K562 (cell line): ENCODE data around the gene SMYD2. TPM values are rescaled to one million over a fixed set of nuclear protein-coding genes. Genes with fewer than 3 reads are reported as not detected.

Experiments used
- ATAC-seq: fragments of 200-7000 bp; cut with Tn5 transposase; 3 replicates; pipeline ENCODE4 v1.9.1; 2020; ENCODE audit warnings: moderate library complexity
- BruUV-seq: library from RNA; stranded (reverse); fragments of 400-500 nt; replicated peaks from 2 replicates; lab custom pipeline; 2021; lab: Mats Ljungman, UMichigan
- CTCF ChIA-PET: fragments of 300-600 bp; formaldehyde crosslinking; extraction: SDS; loops from one replicate; lab custom pipeline; 2021; ENCODE audit warnings: low intra/inter-chr PET ratio; lab: Yijun Ruan, JAX
- POLR2A ChIA-PET: fragments of 300-600, 350-650 bp; sonication (Branson Sonifier 250); formaldehyde crosslinking; extraction: SDS; loops from one replicate; lab custom pipeline; 2021; ENCODE audit warnings: antibody characterized with exemption, inconsistent platforms; lab: Yijun Ruan, JAX
- DNase-seq, 4 experiments: peaks; one replicate each; pipeline versions ENCODE4 v3.0.0 to v3.0.0-alpha.2; 2011 to 2018; ENCODE audit warnings: low spot score in 3 of 4, mixed read lengths in 3 of 4; ENCODE audit errors: extremely low read depth in 1 of 4
- FAIRE-seq: peaks from 2 replicates; lab custom pipeline; 2011; peaks lifted over from hg19 to GRCh38; lab: Jason Lieb, UNC
- H2AFZ ChIP-seq: 2 replicates; pipeline ENCODE4 v1.6.0; 2011; ENCODE audit warnings: low read depth, low read length, control low read depth, inconsistent platforms
- H3K27ac ChIP-seq: fragments of 200-600 bp; 3 replicates; pipeline ENCODE4 v1.8.0; 2011; ENCODE audit warnings: low read depth, mild to moderate bottlenecking, control low read depth, inconsistent platforms, low read length, moderate library complexity, mixed read lengths; ENCODE audit errors: extremely low read depth
- H3K27me3 ChIP-seq, 2 experiments: fragments of 300-600 bp in 1 of 2; 2 replicates in 1 of 2; 3 replicates in 1 of 2; pipeline versions ENCODE4 v1.6.0 to v1.8.0; 2011; ENCODE audit warnings: inconsistent platforms in 2 of 2, low read length in 2 of 2, mild to moderate bottlenecking in 1 of 2, mixed read lengths in 1 of 2, moderate library complexity in 1 of 2; ENCODE audit not compliant: control insufficient read depth in 2 of 2, insufficient read depth in 2 of 2
- H3K36me3 ChIP-seq: fragments of 300-600 bp; 3 replicates; pipeline ENCODE4 v1.8.0; 2011; ENCODE audit warnings: mild to moderate bottlenecking, low read length, inconsistent platforms; ENCODE audit not compliant: control insufficient read depth, insufficient read depth
- H3K4me1 ChIP-seq, 2 experiments: fragments of 200-600 bp in 1 of 2; replicated peaks in 1 of 2; 2 replicates in 1 of 2; 3 replicates in 1 of 2; pipeline versions ENCODE4 v1.5.1 to v1.8.0; 2011; ENCODE audit warnings: inconsistent platforms in 2 of 2, low read length in 2 of 2, mild to moderate bottlenecking in 1 of 2, mixed read lengths in 1 of 2, moderate library complexity in 1 of 2; ENCODE audit not compliant: control insufficient read depth in 2 of 2, insufficient read depth in 2 of 2
- H3K4me2 ChIP-seq: 2 replicates; pipeline ENCODE4 v1.6.1; 2011; ENCODE audit warnings: low read length, control low read depth, inconsistent platforms, mixed read lengths; ENCODE audit not compliant: insufficient read depth
- H3K4me3 ChIP-seq: fragments of 200-600 bp; sonication (generic), shearing (Covaris generic); 2 replicates; pipeline ENCODE4 v1.5.1; 2016; ENCODE audit warnings: control low read depth, inconsistent platforms
- H3K79me2 ChIP-seq: fragments of 200-600 bp; 3 replicates; pipeline ENCODE4 v1.8.0; 2011; ENCODE audit warnings: low read length, inconsistent platforms; ENCODE audit not compliant: control insufficient read depth, insufficient read depth
- H3K9ac ChIP-seq, 2 experiments: 2 replicates each; pipeline versions ENCODE4 v1.6.0 to v1.6.1; 2011; ENCODE audit warnings: low read depth in 2 of 2, low read length in 2 of 2, control low read depth in 1 of 2, inconsistent platforms in 1 of 2, mild to moderate bottlenecking in 1 of 2, mixed read lengths in 1 of 2; ENCODE audit not compliant: insufficient read depth in 1 of 2
- H3K9me1 ChIP-seq: one replicate; pipeline ENCODE4 v1.6.0; 2011; ENCODE audit warnings: inconsistent platforms, mild to moderate bottlenecking, low read length, moderate library complexity; ENCODE audit not compliant: control insufficient read depth, insufficient read depth
- H3K9me3 ChIP-seq: replicated peaks from 2 replicates; pipeline ENCODE4 v1.5.1; 2011; ENCODE audit warnings: low read depth, low read length, inconsistent platforms; ENCODE audit not compliant: control insufficient read depth, insufficient read depth
- H4K20me1 ChIP-seq: replicated peaks from 2 replicates; pipeline ENCODE4 v1.6.1; 2011; ENCODE audit warnings: low read length, inconsistent platforms, mixed read lengths; ENCODE audit not compliant: control insufficient read depth, insufficient read depth
- CBX5 ChIP-seq: IDR thresholded peaks from 2 replicates; pipeline ENCODE4 v1.6.1; 2014; ENCODE audit warnings: low read depth, borderline replicate concordance
- DACH1 ChIP-seq: fragments of 450-650 bp; IDR thresholded peaks from 2 replicates; pipeline ENCODE4 v1.6.1; 2018; ENCODE audit not compliant: partially characterized antibody
- ETS1 ChIP-seq: conservative IDR thresholded peaks from 2 replicates; pipeline ENCODE4 v1.6.1; 2011; ENCODE audit warnings: low read depth, mild to moderate bottlenecking, low read length; ENCODE audit not compliant: control insufficient read depth
- FOS ChIP-seq: IDR thresholded peaks from 3 replicates; pipeline ENCODE4 v1.6.1; 2011; ENCODE audit not compliant: insufficient read length; ENCODE audit errors: extremely low read depth
- FOXK1 ChIP-seq: sonication (generic); formaldehyde crosslinking; IDR thresholded peaks from 2 replicates; pipeline ENCODE4 v1.8.0; 2022; ENCODE audit warnings: missing genetic modification reagents, mild to moderate bottlenecking, borderline replicate concordance
- HNRNPLL ChIP-seq: fragments of 200-400 bp; formaldehyde crosslinking; IDR thresholded peaks from 2 replicates; pipeline ENCODE4 v1.6.1; 2017; ENCODE audit warnings: low read length, low read depth, mild to moderate bottlenecking; ENCODE audit not compliant: poor library complexity, severe bottlenecking
- HNRNPUL1 ChIP-seq: fragments of 200-400 bp; formaldehyde crosslinking; IDR thresholded peaks from 2 replicates; pipeline ENCODE4 v1.6.1; 2017; ENCODE audit warnings: low read length
- NR2C2 ChIP-seq, 2 experiments: fragments of 200-800 bp in 1 of 2; sonication (Bioruptor generic) in 1 of 2; sonication (generic) in 1 of 2; formaldehyde crosslinking in 1 of 2; IDR thresholded peaks; 2 replicates each; pipeline versions ENCODE4 v1.6.1 to v1.8.0; 2016 to 2022; ENCODE audit warnings: mild to moderate bottlenecking in 1 of 2, missing compliant biosample characterization in 1 of 2, missing genetic modification characterization in 1 of 2, missing genetic modification reagents in 1 of 2
- SNIP1 ChIP-seq: fragments of 450-650 bp; IDR thresholded peaks from 2 replicates; pipeline ENCODE4 v1.7.1; 2017; ENCODE audit warnings: low read depth, mild to moderate bottlenecking
- ZNF707 ChIP-seq: fragments of 250-450 bp; sonication (Bioruptor Pico); conservative IDR thresholded peaks from 2 replicates; pipeline ENCODE4 v1.8.0; 2022; ENCODE audit warnings: inconsistent platforms, mild to moderate bottlenecking, moderate library complexity
- WGBS: fragments of 100-300 bp; shearing (Covaris generic); methylation state at CpG from one replicate; pipeline ENCODE4 v1.1.6; 2016; ENCODE audit warnings: low coverage, mixed read lengths; ENCODE audit not compliant: insufficient coverage; ENCODE audit errors: missing lambda C conversion rate; 5-methylcytosine and 5-hydroxymethylcytosine counted together
- in situ Hi-C: fragments of 300-500 bp; cut with MboI; formaldehyde crosslinking; loops from 4 replicates; pipeline ENCODE4 v1.15.0; 2018; ENCODE audit warnings: inconsistent platforms, mixed read lengths
- intact Hi-C: fragments of 100-400 bp; cut with micrococcal nuclease; formaldehyde crosslinking; loops from 2 replicates; pipeline ENCODE4 v1.14.2; 2022
- polyA plus RNA-seq, 8 experiments: library from polyadenylated mRNA; depleted of rRNA in 4 of 8; stranded (reverse) in 5 of 8; unstranded in 3 of 8; fragments of >200 nt; fragmentation: Nextera tagmentation in 2 of 8; fragmentation: Illumina TruSeq in 1 of 8; extraction: Ambion mirVana in 2 of 8; extraction: Trizol in 1 of 8; gene quantifications; 2 replicates each; pipeline versions ENCODE4 v1.2.1 to v1.2.3, GENCODE V29; 2011 to 2014; ENCODE audit warnings: inconsistent platforms in 1 of 8, missing spikeins in 1 of 8
- total RNA-seq, 7 experiments: library from RNA; depleted of rRNA in 6 of 7; stranded (reverse); fragments of >200 nt in 6 of 7; fragmentation: Illumina TruSeq in 2 of 7; extraction: Trizol in 2 of 7; gene quantifications; 2 replicates each; pipeline versions ENCODE4 v1.2.1 to v1.2.3, GENCODE V29; 2011 to 2021; ENCODE audit warnings: low replicate concordance in 1 of 7
- TF ChIP-seq, protein P1 (sequence below): fragments of 250-450 bp; sonication (Bioruptor Pico); IDR thresholded peaks from 2 replicates; pipeline ENCODE4 v1.5.0; 2021

SMYD2 gene
- total and polyA plus RNA-seq, 9 of the 15 experiments (the other 6 are each of a cell fraction or from before 2014, with no cell fraction given): 13.8 to 81.3 (median 39.9) TPM

DNA sequence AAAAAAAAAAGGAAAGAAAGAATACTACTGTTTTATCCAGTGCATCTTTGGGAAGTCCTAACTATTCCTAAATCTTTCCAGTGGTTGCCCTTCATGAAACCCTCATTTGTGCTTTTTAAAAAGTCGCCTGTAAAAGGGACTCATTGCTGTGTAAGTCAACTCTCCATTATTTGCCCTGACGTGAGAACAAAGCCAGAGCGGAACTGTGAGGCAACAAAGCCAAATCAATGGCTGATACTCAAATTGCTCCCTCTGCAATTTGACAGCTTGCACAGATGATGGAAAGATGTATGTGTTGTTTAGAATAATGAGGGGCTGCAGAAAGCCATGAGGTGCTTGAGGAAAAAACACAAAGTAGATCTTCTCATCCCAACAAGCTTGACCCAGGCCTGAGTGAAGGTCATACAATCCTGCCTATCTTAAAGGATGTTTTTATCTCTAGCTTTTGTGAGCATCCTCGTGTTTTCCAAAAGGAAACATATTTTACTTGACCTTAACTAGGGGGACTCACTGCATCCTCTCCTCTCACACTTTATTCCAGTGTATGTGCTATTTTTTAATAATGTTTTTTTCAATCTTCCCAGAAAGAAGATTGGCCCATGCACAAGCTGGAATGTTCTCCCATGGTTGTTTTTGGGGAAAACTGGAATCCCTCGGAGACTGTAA lies 33.4 kb downstream of the SMYD2 start:
- no peak overlapping the region for H3K27ac ChIP-seq
- ChIA-PET POLR2A (no interaction called here), CTCF (no interaction called here)
- no peak for FAIRE-seq
- intact Hi-C loops (no loop called here), in situ Hi-C loops (no loop called here)
- H3K79me2 ChIP-seq: no peaks in the 10 kb centered on the region
- H3K4me3 ChIP-seq: no peak overlapping the region
- BruUV-seq: no TSS peak
- no peaks in the 10 kb centered on the region for H3K9me3 ChIP-seq
- no peaks in the 10 kb centered on the region for H3K4me1 ChIP-seq
- ATAC-seq: no peak
- no peaks in the 10 kb centered on the region for H3K9me1 ChIP-seq
- no peaks in the 10 kb centered on the region for H3K27me3 ChIP-seq
- no peak overlapping the region for H2AFZ ChIP-seq
- DNase-seq: no peak
- peaks cover 17% of the 10 kb centered on the region; the same call in 1 of the 3 replicates for H3K36me3 ChIP-seq
- H3K9ac ChIP-seq: no peak overlapping the region
- H3K4me2 ChIP-seq: no peak overlapping the region
- H4K20me1 ChIP-seq: no peaks in the 10 kb centered on the region
- 60% methylated on average over 5 of the region's 5 CpGs for WGBS
- TF ChIP-seq ETS1: no peak
- no peak for TF ChIP-seq SNIP1
- TF ChIP-seq HNRNPLL: no peak
- TF ChIP-seq DACH1: no peak
- TF ChIP-seq, protein P1, sequence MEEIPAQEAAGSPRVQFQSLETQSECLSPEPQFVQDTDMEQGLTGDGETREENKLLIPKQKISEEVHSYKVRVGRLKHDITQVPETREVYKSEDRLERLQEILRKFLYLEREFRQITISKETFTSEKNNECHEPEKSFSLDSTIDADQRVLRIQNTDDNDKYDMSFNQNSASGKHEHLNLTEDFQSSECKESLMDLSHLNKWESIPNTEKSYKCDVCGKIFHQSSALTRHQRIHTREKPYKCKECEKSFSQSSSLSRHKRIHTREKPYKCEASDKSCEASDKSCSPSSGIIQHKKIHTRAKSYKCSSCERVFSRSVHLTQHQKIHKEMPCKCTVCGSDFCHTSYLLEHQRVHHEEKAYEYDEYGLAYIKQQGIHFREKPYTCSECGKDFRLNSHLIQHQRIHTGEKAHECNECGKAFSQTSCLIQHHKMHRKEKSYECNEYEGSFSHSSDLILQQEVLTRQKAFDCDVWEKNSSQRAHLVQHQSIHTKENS: no peak
- TF ChIP-seq FOS: no peak
- no peak for TF ChIP-seq NR2C2 (CRISPR knock-in tag; IDR thresholded peaks at IDR 0.05)
- TF ChIP-seq NR2C2 (tag; IDR thresholded peaks at IDR 0.05): no peak
- no peak for TF ChIP-seq HNRNPUL1
- TF ChIP-seq CBX5: no peak
- no peak for TF ChIP-seq ZNF707
- TF ChIP-seq FOXK1 (CRISPR knock-in tag): no peak
